Activated CD4-positive, CD25-positive, alpha-beta regulatory T cell treated with anti-CD3 and anti-CD28 coated beads, Interleukin-2, amount 50 U/mL, for 72 hours (primary cell): Measurements from ENCODE around the gene PCNX1.
"Not testable (repeated sequence)": the region's sequence is repeated elsewhere in the genome, so short reads cannot be mapped to it uniquely, and the experiment has no call there.

Experiments used
- DNase-seq: peaks from one replicate; pipeline ENCODE4 v3.0.0; 2021

Gene PCNX1

GRCh38 chr14:70917633-70918032, 10.4 kb downstream of the PCNX1 start:
- DNase-seq, result no peak

- no peak for DNase-seq
Observed at GRCh38 chr14:70919774-70920173, 12.5 kb downstream of the PCNX1 start.

- DNase-seq, result no peak
Observed at GRCh38 chr14:70920608-70921007, 13.3 kb downstream of the PCNX1 start.

- DNase-seq, result no peak
Observed at GRCh38 chr14:70921669-70922068, 14.4 kb downstream of the PCNX1 start.

- no peak for DNase-seq
Observed at GRCh38 chr14:70924521-70924920, 17.3 kb downstream of the PCNX1 start.

- DNase-seq, result no peak
Observed at GRCh38 chr14:70926235-70926830, 19.1 kb downstream of the PCNX1 start.

- DNase-seq, result no peak
Observed at GRCh38 chr14:70931008-70931407, 23.7 kb downstream of the PCNX1 start.

GRCh38 chr14:70934084-70934483, 26.8 kb downstream of the PCNX1 start:
- DNase-seq, result no peak

- no peak for DNase-seq
Observed at GRCh38 chr14:70934502-70935134, 27.4 kb downstream of the PCNX1 start.

GRCh38 chr14:70935135-70935534, 27.9 kb downstream of the PCNX1 start:
- DNase-seq, result no peak

- not testable (repeated sequence) for DNase-seq
Observed at GRCh38 chr14:70939693-70940092, 32.4 kb downstream of the PCNX1 start.

GRCh38 chr14:70941637-70942341, 34.5 kb downstream of the PCNX1 start:
- peak; percentile 53 for DNase-seq

GRCh38 chr14:70942342-70942706, 35.1 kb downstream of the PCNX1 start:
- DNase-seq, result no peak

GRCh38 chr14:70942721-70943120, 35.5 kb downstream of the PCNX1 start:
- peak; percentile 46 for DNase-seq

- no peak for DNase-seq
Observed at GRCh38 chr14:70943838-70944237, 36.6 kb downstream of the PCNX1 start.

GRCh38 chr14:70947739-70948138, 40.5 kb downstream of the PCNX1 start:
- no peak for DNase-seq

- DNase-seq, result no peak
Observed at GRCh38 chr14:70952485-70952884, 45.2 kb downstream of the PCNX1 start.

- DNase-seq, result no peak
Observed at GRCh38 chr14:70954068-70954467, 46.8 kb downstream of the PCNX1 start.

- no peak for DNase-seq
Observed at GRCh38 chr14:70955543-70956480, 48.6 kb downstream of the PCNX1 start.

GRCh38 chr14:70956511-70956910, 49.3 kb downstream of the PCNX1 start:
- no peak for DNase-seq

GRCh38 chr14:70957710-70958109, 50.5 kb downstream of the PCNX1 start:
- DNase-seq, result no peak

- DNase-seq, result no peak
Observed at GRCh38 chr14:70962935-70963334, 55.7 kb downstream of the PCNX1 start.

GRCh38 chr14:70964492-70964891, 57.2 kb downstream of the PCNX1 start:
- no peak for DNase-seq
